GM12878 (cell line): ENCODE measurements around the gene SEMA3G. TPM values are rescaled to one million over a fixed set of nuclear protein-coding genes. Genes with fewer than 3 reads are reported as not detected.

Source experiments
- ATAC-seq: fragments of 200-7000 bp; cut with Tn5 transposase; 3 replicates; pipeline ENCODE4 v1.9.1; 2020; ENCODE audit warnings: mild to moderate bottlenecking, moderate library complexity
- BruUV-seq: library from RNA; stranded (reverse); fragments of 400-500 nt; replicated peaks from 2 replicates; lab custom pipeline; 2021; lab: Mats Ljungman, UMichigan
- CTCF ChIA-PET: fragments of 300-600 bp; sonication (Branson Sonifier 250); formaldehyde crosslinking; extraction: SDS; loops from one replicate; lab custom pipeline; 2021; ENCODE audit warnings: inconsistent platforms; lab: Yijun Ruan, JAX
- POLR2A ChIA-PET: fragments of 350-600 bp; formaldehyde crosslinking; extraction: SDS; loops from one replicate; lab custom pipeline; 2021; ENCODE audit warnings: inconsistent platforms; lab: Charles Lee
- RAD21 ChIA-PET: fragments of 300-600 bp; sonication (Branson Sonifier 250); formaldehyde crosslinking; loops from one replicate; lab custom pipeline; 2023; ENCODE audit warnings: antibody characterized with exemption; ENCODE audit not compliant: unreplicated experiment; lab: Charles Lee
- SMC1A ChIA-PET: fragments of 300-600 bp; sonication (Branson Sonifier 250); formaldehyde crosslinking; loops from one replicate; lab custom pipeline; 2023; ENCODE audit not compliant: unreplicated experiment, uncharacterized antibody; lab: Charles Lee
- DNase-seq: peaks from one replicate; pipeline ENCODE4 v3.0.0-alpha.2; 2011; ENCODE audit warnings: low read depth, low spot score
- FAIRE-seq: peaks from 3 replicates; lab custom pipeline; 2011; peaks lifted over from hg19 to GRCh38; lab: Jason Lieb, UNC
- H2AFZ ChIP-seq: 2 replicates; pipeline ENCODE4 v1.6.0; 2011; ENCODE audit warnings: low read depth, low read length, control low read depth; ENCODE audit not compliant: control insufficient read depth
- H3K27ac ChIP-seq: 2 replicates; pipeline ENCODE4 v1.5.1; 2011; ENCODE audit warnings: control low read depth; ENCODE audit not compliant: control insufficient read depth, insufficient read depth
- H3K27me3 ChIP-seq, 2 experiments: replicated peaks in 1 of 2; 2 replicates each; pipeline versions ENCODE4 v1.6.0 to v1.6.1; 2011; ENCODE audit warnings: low read length in 1 of 2; ENCODE audit not compliant: control insufficient read depth in 2 of 2, insufficient read depth in 2 of 2
- H3K36me3 ChIP-seq, 2 experiments: 2 replicates each; pipeline ENCODE4 v1.5.1; 2011; ENCODE audit warnings: low read length in 1 of 2; ENCODE audit not compliant: control insufficient read depth in 2 of 2, insufficient read depth in 2 of 2
- H3K4me1 ChIP-seq: 2 replicates; pipeline ENCODE4 v1.6.1; 2011; ENCODE audit warnings: mild to moderate bottlenecking, low read length, moderate library complexity, mixed read lengths; ENCODE audit not compliant: control insufficient read depth, insufficient read depth
- H3K4me2 ChIP-seq: 2 replicates; pipeline ENCODE4 v1.6.0; 2011; ENCODE audit warnings: control low read depth; ENCODE audit not compliant: control insufficient read depth, insufficient read depth
- H3K4me3 ChIP-seq: fragments of 200-600 bp; sonication (generic); 2 replicates; pipeline ENCODE4 v1.5.1; 2016
- H3K79me2 ChIP-seq: 2 replicates; pipeline ENCODE4 v1.6.0; 2011; ENCODE audit warnings: low read length; ENCODE audit not compliant: control insufficient read depth, insufficient read depth
- H3K9ac ChIP-seq: 2 replicates; pipeline ENCODE4 v1.8.0; 2011; ENCODE audit warnings: low read length, control low read depth, mixed read lengths; ENCODE audit not compliant: control insufficient read depth, insufficient read depth
- H3K9me3 ChIP-seq: replicated peaks from 3 replicates; pipeline ENCODE4 v1.5.1; 2011; ENCODE audit warnings: mild to moderate bottlenecking, low read length; ENCODE audit not compliant: control insufficient read depth, insufficient read depth
- H4K20me1 ChIP-seq: 2 replicates; pipeline ENCODE4 v1.6.0; 2011; ENCODE audit not compliant: control insufficient read depth, insufficient read depth
- BCL11A ChIP-seq: IDR thresholded peaks from 2 replicates; pipeline ENCODE4 v1.6.1; 2011; ENCODE audit warnings: low read depth, low read length
- BRCA1 ChIP-seq: IDR thresholded peaks from 2 replicates; pipeline ENCODE4 v1.6.1; 2011; ENCODE audit warnings: low read depth, low read length, improper control_type of control experiment
- CBX3 ChIP-seq: fragments of 200-600 bp; sonication (generic); IDR thresholded peaks from 2 replicates; pipeline ENCODE4 v1.6.1; 2016; ENCODE audit warnings: low read depth, borderline replicate concordance
- ESRRA ChIP-seq: IDR thresholded peaks from 2 replicates; pipeline ENCODE4 v1.6.1; 2012; ENCODE audit warnings: mild to moderate bottlenecking, low read length, improper control_type of control experiment
- FOXM1 ChIP-seq: IDR thresholded peaks from 2 replicates; pipeline ENCODE4 v1.6.1; 2012; ENCODE audit warnings: low read depth, mild to moderate bottlenecking, inconsistent platforms, low read length, moderate library complexity
- LARP7 ChIP-seq: fragments of 450-650 bp; IDR thresholded peaks from 2 replicates; pipeline ENCODE4 v1.6.1; 2017; ENCODE audit warnings: mild to moderate bottlenecking
- MEF2B ChIP-seq: fragments of 450-650 bp; IDR thresholded peaks from 2 replicates; pipeline ENCODE4 v1.6.1; 2018; ENCODE audit warnings: mild to moderate bottlenecking, moderate library complexity; ENCODE audit not compliant: partially characterized antibody, poor library complexity, severe bottlenecking
- NFIC ChIP-seq: IDR thresholded peaks from 2 replicates; pipeline ENCODE4 v1.6.1; 2012; ENCODE audit warnings: low read depth, mild to moderate bottlenecking, inconsistent platforms, low read length, moderate library complexity
- PAX5 ChIP-seq: IDR thresholded peaks from 2 replicates; pipeline ENCODE4 v1.6.1; 2011; ENCODE audit warnings: low read depth, low read length, borderline replicate concordance
- ZZZ3 ChIP-seq: IDR thresholded peaks from 2 replicates; pipeline ENCODE4 v1.6.1; 2011; ENCODE audit warnings: low read depth; ENCODE audit not compliant: control insufficient read depth, insufficient read length
- WGBS: methylation state at CpG from one replicate; pipeline ENCODE4 v1.1.6; 2016; ENCODE audit warnings: low lambda C conversion rate; ENCODE audit not compliant: insufficient replicate concordance, insufficient coverage; ENCODE audit errors: missing lambda C conversion rate; 5-methylcytosine and 5-hydroxymethylcytosine counted together
- in situ Hi-C: fragments of 300-500 bp; cut with MboI; formaldehyde crosslinking; loops from 9 replicates; pipeline ENCODE4 v1.14.3; 2018; ENCODE audit warnings: mixed read lengths
- intact Hi-C: fragments of 100-400 bp; cut with micrococcal nuclease; formaldehyde crosslinking; loops from one replicate; pipeline ENCODE4 v1.14.2; 2022; ENCODE audit not compliant: unreplicated experiment
- polyA plus RNA-seq, 11 experiments: library from polyadenylated mRNA; depleted of rRNA in 4 of 11; unstranded in 6 of 11; stranded (reverse) in 5 of 11; fragments of >200 nt; fragmentation: Nextera tagmentation in 4 of 11; fragmentation: Illumina TruSeq in 1 of 11; extraction: Ambion mirVana in 4 of 11; extraction: Trizol in 1 of 11; gene quantifications; 1 replicate in 1 of 11; 2 replicates in 10 of 11; pipeline versions ENCODE4 v1.2.1 to v1.2.3, GENCODE V29; 2011 to 2016; ENCODE audit warnings: inconsistent platforms in 2 of 11, missing spikeins in 2 of 11, low read depth in 1 of 11
- total RNA-seq, 4 experiments: library from RNA; depleted of rRNA in 3 of 4; stranded (reverse); fragments of >200 nt in 3 of 4; fragmentation: Illumina TruSeq in 1 of 4; extraction: Trizol in 1 of 4; gene quantifications; 2 replicates each; pipeline versions ENCODE4 v1.2.1 to v1.2.3, GENCODE V29; 2013 to 2021
- TF ChIP-seq, protein P1 (sequence below): fragments of 450-650 bp; conservative IDR thresholded peaks from 2 replicates; pipeline ENCODE4 v1.6.1; 2017; ENCODE audit warnings: mild to moderate bottlenecking, moderate library complexity
- TF ChIP-seq, protein P2 (sequence below): fragments of 450-650 bp; IDR thresholded peaks from 2 replicates; pipeline ENCODE4 v1.6.1; 2014; ENCODE audit warnings: mild to moderate bottlenecking

Gene SEMA3G
- total and polyA plus RNA-seq, 10 of the 15 experiments (the other 5 are each of a cell fraction or from before 2014, with no cell fraction given) = 0.03 to 0.04 TPM; not detected in 8

DNA sequence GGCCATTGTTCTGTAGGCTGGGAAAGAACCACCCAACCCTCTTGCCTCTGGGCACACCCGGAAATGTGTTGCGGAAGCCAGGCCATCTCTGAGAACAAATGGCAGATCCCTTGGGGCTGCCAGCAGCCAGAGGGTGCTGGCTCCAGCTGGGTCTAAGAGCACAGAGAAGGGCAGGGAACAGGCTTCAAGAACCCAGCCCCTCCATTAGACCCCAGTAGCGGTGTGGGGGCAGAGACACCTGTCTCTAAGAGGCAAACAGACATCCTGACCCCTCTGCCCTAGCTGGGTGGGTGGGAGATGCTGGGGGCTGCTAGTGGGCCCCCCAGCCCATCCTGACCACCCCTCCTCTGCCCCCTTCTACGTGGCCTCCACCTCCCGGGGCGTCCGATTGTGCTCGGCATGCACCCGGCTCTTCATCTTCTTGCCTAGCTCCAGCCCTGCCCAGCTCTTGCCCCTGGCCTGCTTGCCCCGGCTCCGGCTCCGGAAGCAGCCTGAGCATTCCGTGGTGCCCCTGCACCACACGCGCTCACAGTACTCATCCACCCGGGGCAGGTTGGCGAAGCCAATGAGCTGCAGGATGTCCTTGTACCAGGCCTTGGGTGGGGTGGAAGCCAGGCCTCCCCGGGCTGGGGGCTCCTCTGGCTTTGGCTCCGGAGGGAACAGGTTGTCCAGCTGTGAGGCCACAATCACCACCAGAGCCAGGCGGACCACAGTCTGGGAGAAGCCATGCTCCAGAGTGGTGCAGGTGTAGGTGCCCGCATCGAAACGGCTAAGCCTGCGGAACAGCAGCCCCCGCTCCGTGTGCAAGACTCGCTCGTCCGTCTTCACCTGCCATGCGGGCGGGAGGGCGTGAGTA, 9.4 kb downstream of the SEMA3G start:
- Histone ChIP-seq H3K9ac (no peak overlapping the region), H3K4me1 (no peaks in the 10 kb centered on the region), H3K79me2 (no peaks in the 10 kb centered on the region), H2AFZ (no peak overlapping the region), H3K36me3 (no peaks in the 10 kb centered on the region), H3K27me3 (no peaks in the 10 kb centered on the region), H3K4me2 (no peak overlapping the region), H4K20me1 (no peaks in the 10 kb centered on the region), H3K9me3 (no peaks in the 10 kb centered on the region), H3K27ac (no peak overlapping the region), H3K4me3 (no peak overlapping the region)
- ChIA-PET CTCF (interaction anchor here (0.5 to 4.2 kb wide), 3 partner anchors 11 to 995 kb away, joined by 3 to 35 read pairs (median 3); partner anchors contain the start of gene SEMA3G), RAD21 (interaction anchor here (1.5 kb wide), 1 partner anchor 11 kb away, joined by 3 read pairs; no protein-coding TSS in a partner anchor), POLR2A (no interaction called here), SMC1A (interaction anchor here (1.6 kb wide), 1 partner anchor 11 kb away, joined by 3 read pairs; no protein-coding TSS in a partner anchor)
- TF ChIP-seq, protein P1, sequence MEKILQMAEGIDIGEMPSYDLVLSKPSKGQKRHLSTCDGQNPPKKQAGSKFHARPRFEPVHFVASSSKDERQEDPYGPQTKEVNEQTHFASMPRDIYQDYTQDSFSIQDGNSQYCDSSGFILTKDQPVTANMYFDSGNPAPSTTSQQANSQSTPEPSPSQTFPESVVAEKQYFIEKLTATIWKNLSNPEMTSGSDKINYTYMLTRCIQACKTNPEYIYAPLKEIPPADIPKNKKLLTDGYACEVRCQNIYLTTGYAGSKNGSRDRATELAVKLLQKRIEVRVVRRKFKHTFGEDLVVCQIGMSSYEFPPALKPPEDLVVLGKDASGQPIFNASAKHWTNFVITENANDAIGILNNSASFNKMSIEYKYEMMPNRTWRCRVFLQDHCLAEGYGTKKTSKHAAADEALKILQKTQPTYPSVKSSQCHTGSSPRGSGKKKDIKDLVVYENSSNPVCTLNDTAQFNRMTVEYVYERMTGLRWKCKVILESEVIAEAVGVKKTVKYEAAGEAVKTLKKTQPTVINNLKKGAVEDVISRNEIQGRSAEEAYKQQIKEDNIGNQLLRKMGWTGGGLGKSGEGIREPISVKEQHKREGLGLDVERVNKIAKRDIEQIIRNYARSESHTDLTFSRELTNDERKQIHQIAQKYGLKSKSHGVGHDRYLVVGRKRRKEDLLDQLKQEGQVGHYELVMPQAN = no peak
- TF ChIP-seq PAX5 (no peak), LARP7 (no peak), FOXM1 (no peak), MEF2B (no peak), BCL11A (no peak), BRCA1 (no peak), NFIC (no peak), ZZZ3 (no peak), ESRRA (no peak), CBX3 (no peak)
- TF ChIP-seq, protein P2, sequence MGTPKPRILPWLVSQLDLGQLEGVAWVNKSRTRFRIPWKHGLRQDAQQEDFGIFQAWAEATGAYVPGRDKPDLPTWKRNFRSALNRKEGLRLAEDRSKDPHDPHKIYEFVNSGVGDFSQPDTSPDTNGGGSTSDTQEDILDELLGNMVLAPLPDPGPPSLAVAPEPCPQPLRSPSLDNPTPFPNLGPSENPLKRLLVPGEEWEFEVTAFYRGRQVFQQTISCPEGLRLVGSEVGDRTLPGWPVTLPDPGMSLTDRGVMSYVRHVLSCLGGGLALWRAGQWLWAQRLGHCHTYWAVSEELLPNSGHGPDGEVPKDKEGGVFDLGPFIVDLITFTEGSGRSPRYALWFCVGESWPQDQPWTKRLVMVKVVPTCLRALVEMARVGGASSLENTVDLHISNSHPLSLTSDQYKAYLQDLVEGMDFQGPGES = no peak
- BruUV-seq = no TSS peak
- in situ Hi-C loops = no loop called here
- ATAC-seq (no peak), FAIRE-seq (no peak), DNase-seq (no peak)
- 64% methylated on average over 32 of the region's 32 CpGs for WGBS
- intact Hi-C loops = no loop called here
